ENCODE results near the gene MAP1LC3B. TPM values are rescaled to one million over a fixed set of nuclear protein-coding genes. Genes with fewer than 3 reads are reported as not detected.
A peak's percentile ranks its signal among the peaks of the same experiment; 100 is the strongest.

MAP1LC3B gene
- total and polyA plus RNA-seq, 12 donors = 43.3 to 116 (median 66.2) TPM

GRCh38 chr16:87407511-87408112 is 15.5 kb downstream of the MAP1LC3B start:
- WGBS, 4 donors = 45 to 67% (median 58%) methylated on average over 26 of the region's 26 CpGs
- no peak for TF ChIP-seq CTCF (IDR thresholded peaks at IDR 0.05)
- TF ChIP-seq POLR2A (IDR thresholded peaks at IDR 0.05) = peak; percentile 19 to 64
- Histone ChIP-seq H3K9me3 (replicated peaks in 1 of 3) (no peaks in the 10 kb centered on the region), H3K4me3 (no peak overlapping the region), H3K36me3 (replicated peaks in 1 of 2) (peaks cover 0 to 67% of the 10 kb centered on the region in 2 donors), H3K27me3 (no peaks in the 10 kb centered on the region), H3K4me1 (replicated peaks in 1 of 2) (peaks cover 0 to 4% of the 10 kb centered on the region in 2 donors), H3K27ac (peak overlapping the region; percentile 21 to 68 (median 52))
- DNase-seq = peak; percentile 67 to 92 (median 90)
- intact Hi-C loops (cut with DNase I) = no loop called here

GRCh38 chr16:87409153-87409552 is 17.0 kb downstream of the MAP1LC3B start:
- intact Hi-C loops (cut with DNase I) = no loop called here
- WGBS, 4 donors = 90 to 93% (median 91%) methylated on average over 13 of the region's 13 CpGs
- Histone ChIP-seq H3K27ac (no peak overlapping the region), H3K36me3 (replicated peaks in 1 of 2) (peaks cover 0 to 71% of the 10 kb centered on the region in 2 donors), H3K4me1 (replicated peaks in 1 of 2) (peaks cover 0 to 4% of the 10 kb centered on the region in 2 donors), H3K4me3 (no peak overlapping the region), H3K27me3 (no peaks in the 10 kb centered on the region), H3K9me3 (replicated peaks in 1 of 3) (no peaks in the 10 kb centered on the region)
- TF ChIP-seq CTCF (IDR thresholded peaks at IDR 0.05) (no peak), POLR2A (IDR thresholded peaks at IDR 0.05) (no peak)
- peak in 1 of 7 donors; percentile 9 for DNase-seq

GRCh38 chr16:87409781-87410180 is 17.6 kb downstream of the MAP1LC3B start:
- WGBS, 4 donors = 94 to 96% (median 95%) methylated on average over 13 of the region's 13 CpGs
- Histone ChIP-seq H3K4me1 (replicated peaks in 1 of 2) (peaks cover 0 to 4% of the 10 kb centered on the region in 2 donors), H3K9me3 (replicated peaks in 1 of 3) (no peaks in the 10 kb centered on the region), H3K36me3 (replicated peaks in 1 of 2) (peaks cover 0 to 72% of the 10 kb centered on the region in 2 donors), H3K27ac (no peak overlapping the region), H3K27me3 (no peaks in the 10 kb centered on the region), H3K4me3 (no peak overlapping the region)
- intact Hi-C loops (cut with DNase I) = loop anchor here (5.0 to 10.0 kb wide), 3 partner anchors 83 to 228 kb away; partner anchors contain the start of gene ZCCHC14 (in 2 of the 2)
- TF ChIP-seq CTCF (IDR thresholded peaks at IDR 0.05) = no peak
- TF ChIP-seq POLR2A (IDR thresholded peaks at IDR 0.05) = no peak
- DNase-seq = peak in 1 of 7 donors; percentile 16

- Histone ChIP-seq H3K27me3 (no peaks in the 10 kb centered on the region), H3K4me1 (replicated peaks in 1 of 2) (peaks cover 0 to 4% of the 10 kb centered on the region in 2 donors), H3K9me3 (replicated peaks in 1 of 3) (no peaks in the 10 kb centered on the region), H3K36me3 (replicated peaks in 1 of 2) (peaks cover 0 to 72% of the 10 kb centered on the region in 2 donors), H3K4me3 (no peak overlapping the region), H3K27ac (no peak overlapping the region)
- intact Hi-C loops (cut with DNase I) = loop anchor here (5.0 to 10.0 kb wide), 3 partner anchors 82 to 227 kb away; partner anchors contain the start of gene ZCCHC14 (in 2 of the 2)
- 85 to 92% (median 90%) methylated on average over 8 to 11 of the region's 11 CpGs for WGBS, 4 donors
- no peak for TF ChIP-seq CTCF (IDR thresholded peaks at IDR 0.05)
- TF ChIP-seq POLR2A (IDR thresholded peaks at IDR 0.05) = no peak
- peak in 1 of 7 donors; percentile 15 for DNase-seq
These were observed 18.4 kb downstream of the MAP1LC3B start for GRCh38 chr16:87410530-87410929.
